ENCODE results near the gene TMEM179.

Gene TMEM179

DNA sequence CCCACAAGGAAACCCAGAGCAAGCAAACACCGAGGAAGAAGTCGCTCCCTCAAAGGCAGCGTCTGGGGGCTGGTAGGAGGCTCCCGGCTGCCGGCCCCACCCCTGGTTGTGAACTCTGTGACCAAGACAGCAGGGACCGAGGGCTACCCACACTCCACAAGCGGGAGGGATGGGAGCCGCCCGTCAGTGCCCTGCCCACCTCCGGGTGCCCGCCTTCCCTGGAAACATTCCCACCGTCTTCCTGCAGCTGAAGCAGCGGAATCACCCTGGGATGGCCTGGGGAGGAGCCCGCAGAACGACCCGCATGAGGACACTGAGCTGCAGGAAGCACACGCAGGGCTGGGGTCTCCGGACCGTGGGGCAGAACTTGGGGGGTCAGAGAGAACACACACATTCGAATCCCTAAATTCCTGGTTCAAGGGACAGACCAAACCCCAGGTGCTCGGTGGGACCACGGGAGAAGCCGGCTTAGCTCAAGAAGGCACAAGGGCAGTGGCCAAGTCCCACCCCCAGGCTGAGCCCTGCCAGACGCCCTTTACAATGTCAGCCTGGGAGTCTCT lies 58.5 kb downstream of the TMEM179 start:
- no peak overlapping the region for H3K4me3 ChIP-seq (ENCODE audit: control insufficient read depth, low read depth, low read length)
- no peak for DNase-seq (ENCODE audit: low read depth)
- no peak for TF ChIP-seq CTCF (conservative IDR thresholded peaks at IDR 0.05; ENCODE audit: control insufficient read depth, insufficient read depth, low read depth, low read length)

DNA sequence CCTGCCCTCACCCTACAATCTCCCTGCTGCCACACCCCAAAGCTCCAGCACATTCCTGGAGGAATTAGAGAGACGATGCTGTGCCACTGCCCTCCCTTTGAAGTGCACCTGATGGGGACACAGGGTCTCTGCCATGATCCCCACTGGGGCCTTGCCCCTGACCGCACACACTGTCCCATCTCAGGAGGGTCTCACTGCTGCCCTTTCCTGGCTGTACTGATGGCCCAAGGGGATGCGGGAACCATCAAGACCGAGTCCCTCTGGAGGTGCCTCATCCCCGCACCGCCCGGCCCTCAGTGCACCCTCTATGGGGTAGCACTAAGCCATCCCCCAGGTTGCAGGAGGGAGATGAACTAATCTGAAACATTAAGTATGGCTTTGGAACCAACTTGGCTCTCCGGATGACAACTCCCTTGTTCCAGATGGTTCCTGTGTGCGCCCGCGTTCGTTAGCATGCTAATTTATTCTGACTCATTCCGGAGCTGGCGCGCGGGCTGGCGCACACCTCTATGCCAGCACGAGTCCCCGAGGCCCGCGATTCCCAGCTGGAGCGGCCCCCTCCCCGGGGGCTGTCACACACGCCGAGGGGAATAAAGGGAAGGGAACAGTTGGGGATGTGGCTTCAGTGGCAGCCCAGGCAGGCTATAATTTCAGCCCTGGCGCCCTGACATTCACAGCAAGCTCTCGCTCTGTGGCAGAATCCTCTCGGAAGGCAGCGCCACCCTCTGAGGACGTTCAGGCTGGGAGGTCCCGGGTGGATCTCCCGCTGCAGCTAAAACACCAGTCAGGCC lies 59.2 kb downstream of the TMEM179 start:
- no peak for DNase-seq (ENCODE audit: low read depth)
- no peak for TF ChIP-seq CTCF (conservative IDR thresholded peaks at IDR 0.05; ENCODE audit: control insufficient read depth, insufficient read depth, low read depth, low read length)
- no peak overlapping the region for H3K4me3 ChIP-seq (ENCODE audit: control insufficient read depth, low read depth, low read length)

DNA sequence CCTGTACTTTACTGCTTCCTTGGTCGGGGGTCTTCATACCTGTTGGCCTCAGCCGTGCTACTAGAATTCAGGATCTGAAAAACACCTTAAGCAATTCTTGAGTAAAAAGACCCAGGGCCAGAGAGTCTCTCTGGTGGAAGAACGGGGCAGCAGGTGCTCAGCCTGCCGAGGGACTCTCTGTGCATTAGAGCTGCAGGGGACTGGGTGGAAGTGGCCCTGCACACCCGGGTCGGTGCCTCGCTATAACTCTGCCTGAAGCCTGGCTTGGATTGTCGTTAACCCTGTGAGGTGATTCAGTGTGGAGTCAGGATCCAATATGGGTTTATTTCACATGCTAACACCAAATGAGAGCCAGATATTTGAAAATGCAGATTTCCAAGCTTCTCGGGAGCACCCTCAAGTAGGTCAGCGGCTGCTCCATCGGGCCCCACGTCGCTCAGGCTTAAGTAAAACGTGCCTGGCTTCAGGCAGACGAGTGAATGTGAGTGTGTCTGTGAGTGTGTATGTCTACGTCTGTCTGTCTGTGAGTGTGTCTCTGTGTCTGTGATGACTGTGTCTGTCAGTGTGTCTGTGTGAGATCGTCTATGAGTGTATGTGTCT lies 60.1 kb downstream of the TMEM179 start:
- TF ChIP-seq CTCF (conservative IDR thresholded peaks at IDR 0.05; ENCODE audit: control insufficient read depth, insufficient read depth, low read depth, low read length), result no peak
- DNase-seq (ENCODE audit: low read depth), result no peak
- H3K4me3 ChIP-seq (ENCODE audit: control insufficient read depth, low read depth, low read length), result no peak overlapping the region

- DNase-seq (ENCODE audit: low read depth), result no peak
- TF ChIP-seq CTCF (conservative IDR thresholded peaks at IDR 0.05; ENCODE audit: control insufficient read depth, insufficient read depth, low read depth, low read length), result no peak
- H3K4me3 ChIP-seq (ENCODE audit: control insufficient read depth, low read depth, low read length), result no peak overlapping the region
Measured at GRCh38 chr14:104542871-104543830, 61.4 kb downstream of the TMEM179 start.

DNA sequence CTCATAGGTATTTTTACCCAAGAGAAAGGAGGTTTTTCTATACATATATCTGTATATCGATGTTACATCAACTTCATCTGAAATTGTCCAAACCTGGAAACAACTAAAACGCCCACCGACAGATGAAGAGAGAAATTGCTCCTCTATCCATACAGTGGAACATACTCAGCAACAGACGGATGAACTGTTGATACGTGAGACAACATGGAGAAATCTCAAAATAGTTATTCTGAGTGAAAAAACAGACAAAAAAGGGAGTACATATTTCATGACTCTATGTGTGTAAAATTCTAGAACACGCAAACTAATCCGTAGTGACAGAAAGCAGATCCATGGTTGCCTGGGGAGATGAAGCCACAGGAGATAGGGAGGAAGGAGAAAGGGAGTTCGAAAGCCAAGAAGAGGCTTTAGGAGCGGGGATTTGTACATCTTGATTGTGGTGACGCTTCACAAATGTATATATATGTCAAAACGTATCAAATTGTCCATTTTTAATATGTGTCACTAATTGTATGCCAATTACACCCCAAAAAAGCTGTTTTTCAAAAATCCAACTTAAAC lies 62.6 kb downstream of the TMEM179 start:
- no peak overlapping the region for H3K4me3 ChIP-seq (ENCODE audit: control insufficient read depth, low read depth, low read length)
- no peak for DNase-seq (ENCODE audit: low read depth)
- TF ChIP-seq CTCF (conservative IDR thresholded peaks at IDR 0.05; ENCODE audit: control insufficient read depth, insufficient read depth, low read depth, low read length), result no peak

Data from fibroblast of mammary gland (primary cell).